Measurements from ENCODE around the gene STARD10.

STARD10 gene

GRCh38 chr11:72723508-72723907, 70.3 kb downstream of the STARD10 start:
- TF ChIP-seq, protein P1, sequence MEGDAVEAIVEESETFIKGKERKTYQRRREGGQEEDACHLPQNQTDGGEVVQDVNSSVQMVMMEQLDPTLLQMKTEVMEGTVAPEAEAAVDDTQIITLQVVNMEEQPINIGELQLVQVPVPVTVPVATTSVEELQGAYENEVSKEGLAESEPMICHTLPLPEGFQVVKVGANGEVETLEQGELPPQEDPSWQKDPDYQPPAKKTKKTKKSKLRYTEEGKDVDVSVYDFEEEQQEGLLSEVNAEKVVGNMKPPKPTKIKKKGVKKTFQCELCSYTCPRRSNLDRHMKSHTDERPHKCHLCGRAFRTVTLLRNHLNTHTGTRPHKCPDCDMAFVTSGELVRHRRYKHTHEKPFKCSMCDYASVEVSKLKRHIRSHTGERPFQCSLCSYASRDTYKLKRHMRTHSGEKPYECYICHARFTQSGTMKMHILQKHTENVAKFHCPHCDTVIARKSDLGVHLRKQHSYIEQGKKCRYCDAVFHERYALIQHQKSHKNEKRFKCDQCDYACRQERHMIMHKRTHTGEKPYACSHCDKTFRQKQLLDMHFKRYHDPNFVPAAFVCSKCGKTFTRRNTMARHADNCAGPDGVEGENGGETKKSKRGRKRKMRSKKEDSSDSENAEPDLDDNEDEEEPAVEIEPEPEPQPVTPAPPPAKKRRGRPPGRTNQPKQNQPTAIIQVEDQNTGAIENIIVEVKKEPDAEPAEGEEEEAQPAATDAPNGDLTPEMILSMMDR (IDR thresholded peaks at IDR 0.05; ENCODE audit: low read depth, low read length, missing control alignments) = no peak
- no peak overlapping the region for H3K4me3 ChIP-seq (replicated peaks; ENCODE audit: low read depth, low read length)
- no peak for DNase-seq (ENCODE audit: extremely low read depth, low read depth)

DNA sequence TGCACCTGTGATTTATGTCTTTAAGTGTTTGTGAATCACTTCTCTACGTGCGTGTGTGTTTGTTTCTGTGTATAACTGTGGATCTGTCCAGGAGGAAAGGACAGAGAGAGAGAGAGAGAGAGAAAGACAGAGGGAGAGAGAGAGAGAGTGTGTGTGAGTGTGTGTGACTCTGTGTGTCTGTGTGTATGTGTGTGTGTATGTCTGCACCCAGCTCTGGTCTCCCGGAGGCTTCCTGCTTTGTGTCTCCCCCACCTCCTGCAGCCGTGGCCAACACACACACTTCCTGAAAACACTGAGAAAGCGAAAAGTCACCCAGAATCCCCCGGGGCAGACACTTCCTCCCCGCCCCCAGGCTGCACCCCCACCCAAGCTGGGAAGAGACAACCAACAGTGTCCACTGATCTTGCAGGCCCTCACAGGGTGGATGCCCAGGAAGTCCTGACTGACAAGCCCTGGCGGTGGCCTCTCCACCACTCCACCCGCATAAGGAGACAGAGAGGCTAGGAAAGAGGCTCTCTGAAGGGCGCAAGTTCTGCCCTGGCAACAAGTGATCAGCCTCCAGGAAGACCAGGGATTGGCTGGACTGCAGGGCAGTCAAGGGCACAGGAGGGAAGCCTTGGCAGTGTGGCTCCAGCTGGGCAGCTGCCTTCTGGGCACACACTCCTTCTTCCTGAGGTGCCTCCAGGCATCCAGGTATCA, 71.6 kb downstream of the STARD10 start:
- H3K4me3 ChIP-seq (replicated peaks; ENCODE audit: low read depth, low read length) = peak overlapping the region; percentile 71
- TF ChIP-seq, protein P1 (IDR thresholded peaks at IDR 0.05; ENCODE audit: low read depth, low read length, missing control alignments) = no peak
- DNase-seq (ENCODE audit: extremely low read depth, low read depth) = peak; percentile 69

DNA sequence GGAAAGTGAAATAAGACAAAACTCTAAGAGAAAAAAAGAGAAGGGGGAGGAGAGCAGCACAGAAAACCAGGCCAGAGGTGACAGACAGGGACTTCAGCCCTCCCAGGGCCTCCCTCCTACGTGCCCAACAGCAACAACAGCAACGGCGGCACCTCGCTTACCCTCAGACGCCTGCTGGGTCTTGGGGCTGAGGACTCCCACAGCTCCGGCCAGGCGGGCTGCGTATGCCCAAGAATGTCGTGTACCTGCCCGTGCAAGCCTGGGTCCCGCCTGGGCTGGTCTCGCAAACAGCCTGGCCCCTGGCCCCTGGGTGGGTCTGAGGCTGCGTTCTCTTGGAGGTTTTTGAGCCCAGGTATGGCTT, 72.2 kb downstream of the STARD10 start:
- DNase-seq (ENCODE audit: extremely low read depth, low read depth) = no peak
- TF ChIP-seq, protein P1 (IDR thresholded peaks at IDR 0.05; ENCODE audit: low read depth, low read length, missing control alignments) = no peak
- H3K4me3 ChIP-seq (replicated peaks; ENCODE audit: low read depth, low read length) = peak overlapping the region; percentile 71

DNA sequence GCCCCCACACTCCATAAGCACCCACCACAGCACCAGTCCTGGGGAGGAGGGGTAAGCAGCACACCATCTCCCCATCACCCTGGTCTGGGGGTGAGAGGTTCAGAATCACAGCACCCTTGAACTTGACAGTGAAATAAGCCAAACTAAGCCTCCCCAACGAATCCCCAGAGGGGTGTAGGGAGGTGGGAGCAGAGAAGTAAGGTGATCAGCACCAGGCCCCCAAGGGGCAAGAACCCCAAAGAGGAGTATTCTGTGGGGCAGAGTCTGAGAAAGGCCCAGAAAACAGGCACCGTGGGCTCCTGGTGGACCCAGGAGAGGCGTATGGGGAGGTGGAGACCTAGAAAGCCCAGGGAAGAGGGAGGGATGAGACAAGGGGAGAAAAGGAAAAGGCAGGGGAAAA, 72.6 kb downstream of the STARD10 start:
- TF ChIP-seq, protein P1 (IDR thresholded peaks at IDR 0.05; ENCODE audit: low read depth, low read length, missing control alignments) = no peak
- peak overlapping the region; percentile 71 for H3K4me3 ChIP-seq (replicated peaks; ENCODE audit: low read depth, low read length)

DNA sequence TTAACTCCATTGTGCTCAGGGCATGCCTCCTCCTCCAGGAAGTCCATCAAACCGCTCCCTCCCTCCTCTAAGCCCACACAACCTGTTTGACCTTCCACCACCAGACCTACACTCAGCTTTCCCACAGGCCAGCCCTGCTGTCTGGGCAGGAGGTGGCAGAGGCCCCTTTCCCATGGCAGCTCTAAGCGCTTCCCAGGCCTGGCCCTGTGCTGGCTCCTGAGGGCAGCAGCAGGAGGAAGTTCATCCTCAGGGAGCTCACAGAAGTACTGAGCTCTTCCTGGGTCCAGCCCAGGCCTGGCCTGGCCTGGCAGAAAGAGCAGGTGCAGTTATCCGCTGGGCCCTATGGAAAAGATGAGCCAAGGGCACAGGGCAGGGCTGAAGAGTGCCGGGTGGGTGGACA, 73.1 kb downstream of the STARD10 start:
- peak overlapping the region; percentile 71 for H3K4me3 ChIP-seq (replicated peaks; ENCODE audit: low read depth, low read length)
- no peak for DNase-seq (ENCODE audit: extremely low read depth, low read depth)
- TF ChIP-seq, protein P1 (IDR thresholded peaks at IDR 0.05; ENCODE audit: low read depth, low read length, missing control alignments) = no peak

More for the DNA sequence above, 72.6 kb downstream of the STARD10 start:
- DNase-seq (ENCODE audit: extremely low read depth, low read depth) = no peak

DNA sequence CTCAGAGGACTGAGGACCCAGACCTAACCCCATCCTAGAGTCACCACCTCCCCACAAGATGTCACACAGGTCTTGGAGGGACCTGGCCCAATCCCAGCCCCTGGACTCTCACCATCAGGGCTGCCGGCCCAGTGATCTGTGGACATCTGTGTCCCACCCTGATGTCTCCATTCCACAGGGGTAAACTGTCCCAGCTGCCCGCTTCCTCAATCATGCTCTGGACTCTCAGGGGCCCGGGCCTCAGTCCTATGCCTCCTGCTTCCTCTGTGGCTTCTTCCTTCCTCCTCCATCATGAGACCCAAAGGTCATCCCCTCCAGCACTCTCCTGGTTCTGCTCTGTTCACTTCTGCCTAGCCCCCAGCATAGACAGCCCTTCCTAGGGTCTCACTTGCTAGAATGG, 73.8 kb downstream of the STARD10 start:
- no peak for DNase-seq (ENCODE audit: extremely low read depth, low read depth)
- H3K4me3 ChIP-seq (replicated peaks; ENCODE audit: low read depth, low read length) = peak overlapping the region; percentile 71
- TF ChIP-seq, protein P1 (IDR thresholded peaks at IDR 0.05; ENCODE audit: low read depth, low read length, missing control alignments) = no peak

DNA sequence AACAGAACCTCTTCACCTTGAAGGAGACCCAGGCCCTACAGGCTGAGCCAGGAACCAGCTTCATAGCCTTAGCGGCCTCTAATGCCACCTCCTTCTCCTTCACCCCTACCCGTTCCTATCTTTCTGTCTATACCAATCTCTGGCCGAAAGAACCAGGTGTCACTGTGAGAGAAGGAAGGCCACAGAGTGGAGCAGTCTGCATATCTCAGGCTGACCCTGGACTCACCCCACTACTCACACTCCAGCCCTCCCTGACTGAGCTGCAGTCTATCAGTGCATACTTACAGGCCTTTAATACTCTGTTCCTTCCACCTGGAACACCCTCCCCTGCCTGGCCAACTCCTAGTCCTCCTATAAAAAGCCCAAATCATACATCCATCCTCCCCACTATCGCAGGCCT, 74.3 kb downstream of the STARD10 start:
- no peak overlapping the region for H3K4me3 ChIP-seq (replicated peaks; ENCODE audit: low read depth, low read length)
- DNase-seq (ENCODE audit: extremely low read depth, low read depth) = no peak
- TF ChIP-seq, protein P1 (IDR thresholded peaks at IDR 0.05; ENCODE audit: low read depth, low read length, missing control alignments) = no peak

Measured in HFF-Myc (cell line).